H1 (cell line): ENCODE data around the gene RAD51C. TPM values are rescaled to one million over a fixed set of nuclear protein-coding genes. Genes with fewer than 3 reads are reported as not detected.

ENCODE experiments used
- CTCF ChIA-PET: fragments of 300-600 bp; sonication (Branson Sonifier 250); formaldehyde crosslinking; loops from one replicate; lab custom pipeline; 2021; ENCODE audit not compliant: partially characterized antibody; lab: Charles Lee
- POLR2A ChIA-PET: fragments of 300-600 bp; sonication (Branson Sonifier 250); formaldehyde crosslinking; loops from one replicate; lab custom pipeline; 2021; ENCODE audit warnings: inconsistent platforms; ENCODE audit not compliant: partially characterized antibody; lab: Charles Lee
- DNase-seq, 2 experiments: peaks; one replicate each; pipeline versions ENCODE4 v3.0.0 to v3.0.0-alpha.2; 2010 to 2022; ENCODE audit warnings: low spot score in 2 of 2, low read depth in 1 of 2, mixed read lengths in 1 of 2
- FAIRE-seq: peaks from 2 replicates; lab custom pipeline; 2011; peaks lifted over from hg19 to GRCh38; lab: Jason Lieb, UNC
- H2AFZ ChIP-seq: 2 replicates; pipeline ENCODE4 v1.8.1; 2012; ENCODE audit warnings: low read length, inconsistent platforms
- H2AK5ac ChIP-seq: 2 replicates; pipeline ENCODE4 v1.6.1; 2013; ENCODE audit warnings: low read depth, low read length
- H2BK120ac ChIP-seq: replicated peaks from 2 replicates; pipeline ENCODE3; 2013; ENCODE audit warnings: low read depth, low read length, inconsistent platforms
- H2BK12ac ChIP-seq: 2 replicates; pipeline ENCODE4 v1.6.1; 2013; ENCODE audit warnings: low read depth, low read length
- H2BK15ac ChIP-seq: 2 replicates; pipeline ENCODE4 v1.6.1; 2013; ENCODE audit warnings: low read length
- H2BK20ac ChIP-seq: 2 replicates; pipeline ENCODE4 v1.6.1; 2013; ENCODE audit warnings: low read length
- H2BK5ac ChIP-seq: 2 replicates; pipeline ENCODE4 v1.6.1; 2013; ENCODE audit warnings: low read depth, low read length
- H3K14ac ChIP-seq: 2 replicates; pipeline ENCODE4 v1.6.1; 2013; ENCODE audit warnings: inconsistent platforms; ENCODE audit not compliant: insufficient read length
- H3K18ac ChIP-seq: 2 replicates; pipeline ENCODE4 v1.6.1; 2013; ENCODE audit warnings: low read length; ENCODE audit errors: extremely low read depth
- H3K23ac ChIP-seq: 2 replicates; pipeline ENCODE4 v1.6.1; 2013; ENCODE audit warnings: inconsistent platforms; ENCODE audit not compliant: insufficient read length
- H3K23me2 ChIP-seq: 2 replicates; pipeline ENCODE4 v1.6.1; 2013; ENCODE audit warnings: low read depth, low read length
- H3K27ac ChIP-seq: 2 replicates; pipeline ENCODE4 v1.6.1; 2011; ENCODE audit warnings: low read depth, low read length, inconsistent platforms
- H3K27me3 ChIP-seq, 4 experiments: replicated peaks in 1 of 4; 1 replicate in 1 of 4; 2 replicates in 3 of 4; pipeline versions ENCODE4 v1.6.1 to v1.8.1; 2011 to 2013; ENCODE audit warnings: low read length in 3 of 4, mild to moderate bottlenecking in 3 of 4, inconsistent platforms in 2 of 4, mixed read lengths in 2 of 4, moderate library complexity in 1 of 4; ENCODE audit not compliant: control insufficient read depth in 3 of 4, insufficient read depth in 3 of 4; ENCODE audit errors: extremely low read depth in 1 of 4
- H3K36me3 ChIP-seq, 4 experiments: 2 replicates each; pipeline versions ENCODE4 v1.6.1 to v1.8.1; 2011 to 2013; ENCODE audit warnings: mild to moderate bottlenecking in 4 of 4, low read length in 3 of 4, moderate library complexity in 2 of 4, control low read depth in 1 of 4, inconsistent platforms in 1 of 4; ENCODE audit not compliant: insufficient read depth in 4 of 4, control insufficient read depth in 2 of 4
- H3K4ac ChIP-seq: replicated peaks from 2 replicates; pipeline ENCODE3; 2013; ENCODE audit warnings: low read length, low read depth, mixed read lengths, inconsistent platforms; ENCODE audit not compliant: insufficient read length
- H3K4me1 ChIP-seq, 4 experiments: replicated peaks in 1 of 4; 1 replicate in 1 of 4; 2 replicates in 3 of 4; pipeline versions ENCODE4 v1.6.1 to v1.8.1; 2011 to 2013; ENCODE audit warnings: low read length in 3 of 4, inconsistent platforms in 2 of 4, mixed read lengths in 1 of 4; ENCODE audit not compliant: insufficient read depth in 4 of 4, control insufficient read depth in 3 of 4
- H3K4me2 ChIP-seq, 2 experiments: 2 replicates each; pipeline versions ENCODE4 v1.6.1 to v1.8.1; 2011 to 2013; ENCODE audit warnings: low read depth in 2 of 2, low read length in 2 of 2, control low read depth in 1 of 2, inconsistent platforms in 1 of 2, mild to moderate bottlenecking in 1 of 2; ENCODE audit not compliant: insufficient read depth in 1 of 2
- H3K4me3 ChIP-seq, 4 experiments: fragments of 200-600, 300-600 bp in 1 of 4; sonication (generic), shearing (Covaris generic), sonication (Bioruptor Twin) in 1 of 4; 2 replicates each; pipeline versions ENCODE4 v1.5.1 to v1.8.1; 2011 to 2016; ENCODE audit warnings: low read length in 4 of 4, low read depth in 3 of 4, control low read depth in 2 of 4, inconsistent platforms in 2 of 4, mild to moderate bottlenecking in 2 of 4, mixed read lengths in 1 of 4, moderate library complexity in 1 of 4; ENCODE audit not compliant: insufficient read depth in 2 of 4; ENCODE audit errors: extremely low read depth in 1 of 4
- H3K56ac ChIP-seq: replicated peaks from 2 replicates; pipeline ENCODE3; 2013; ENCODE audit warnings: low read depth, mild to moderate bottlenecking, mixed read lengths, low read length, inconsistent platforms; ENCODE audit not compliant: insufficient read length
- H3K79me1 ChIP-seq: 2 replicates; pipeline ENCODE4 v1.6.1; 2013; ENCODE audit warnings: low read depth, low read length, control low read depth
- H3K79me2 ChIP-seq, 2 experiments: 2 replicates each; pipeline versions ENCODE4 v1.6.1 to v1.8.1; 2012 to 2013; ENCODE audit warnings: low read length in 2 of 2, mild to moderate bottlenecking in 2 of 2, inconsistent platforms in 1 of 2; ENCODE audit not compliant: insufficient read depth in 2 of 2, control insufficient read depth in 1 of 2
- H3K9ac ChIP-seq, 4 experiments: replicated peaks in 1 of 4; 1 replicate in 1 of 4; 2 replicates in 3 of 4; pipeline versions ENCODE4 v1.6.1 to v1.8.1; 2011 to 2013; ENCODE audit warnings: low read depth in 3 of 4, low read length in 3 of 4, control low read depth in 2 of 4, mild to moderate bottlenecking in 2 of 4, moderate library complexity in 2 of 4, inconsistent platforms in 1 of 4; ENCODE audit errors: extremely low read depth in 1 of 4
- H3K9me3 ChIP-seq, 2 experiments: 2 replicates each; pipeline versions ENCODE4 v1.6.1 to v1.8.1; 2012 to 2013; ENCODE audit warnings: mild to moderate bottlenecking in 2 of 2, moderate library complexity in 2 of 2, control low read depth in 1 of 2, inconsistent platforms in 1 of 2, low read depth in 1 of 2, low read length in 1 of 2, mixed read lengths in 1 of 2; ENCODE audit not compliant: insufficient read depth in 2 of 2
- H4K20me1 ChIP-seq, 2 experiments: replicated peaks in 1 of 2; 2 replicates each; pipeline versions ENCODE3 to v1.8.1; 2011 to 2013; ENCODE audit warnings: inconsistent platforms in 2 of 2, low read length in 2 of 2, mild to moderate bottlenecking in 1 of 2; ENCODE audit not compliant: insufficient read depth in 2 of 2, control insufficient read depth in 1 of 2
- H4K5ac ChIP-seq: 2 replicates; pipeline ENCODE4 v1.6.1; 2013; ENCODE audit warnings: low read length, low read depth, mixed read lengths, inconsistent platforms; ENCODE audit not compliant: insufficient read length
- H4K8ac ChIP-seq: 2 replicates; pipeline ENCODE4 v1.8.0; 2013; ENCODE audit warnings: mild to moderate bottlenecking, moderate library complexity, low read length, inconsistent platforms; ENCODE audit not compliant: insufficient read depth; ENCODE audit errors: extremely low read depth
- H4K91ac ChIP-seq: replicated peaks from 2 replicates; pipeline ENCODE3; 2013; ENCODE audit warnings: low read length, mixed read lengths, inconsistent platforms; ENCODE audit not compliant: insufficient read length
- BCL11A ChIP-seq, 2 experiments: IDR thresholded peaks; one replicate each; pipeline ENCODE4 v1.6.1; 2011; ENCODE audit warnings: low read depth in 2 of 2, low read length in 2 of 2, mild to moderate bottlenecking in 2 of 2
- CEBPB ChIP-seq: IDR thresholded peaks from 2 replicates; pipeline ENCODE4 v1.6.1; 2012; ENCODE audit warnings: low read depth, low read length
- CHD2 ChIP-seq: IDR thresholded peaks from 2 replicates; pipeline ENCODE4 v1.6.1; 2012; ENCODE audit warnings: low read length, improper control_type of control experiment
- KDM5A ChIP-seq: fragments of 200-600 bp; IDR thresholded peaks from 2 replicates; pipeline ENCODE4 v1.7.1; 2012; ENCODE audit warnings: mild to moderate bottlenecking, low read length, inconsistent platforms, mixed read lengths
- RFX5 ChIP-seq: IDR thresholded peaks from 2 replicates; pipeline ENCODE4 v1.6.1; 2011; ENCODE audit warnings: low read depth, low read length, improper control_type of control experiment, borderline replicate concordance
- SP4 ChIP-seq: IDR thresholded peaks from 2 replicates; pipeline ENCODE4 v1.6.1; 2012; ENCODE audit warnings: low read length, inconsistent platforms
- SRF ChIP-seq: IDR thresholded peaks from 2 replicates; pipeline ENCODE4 v1.6.1; 2011; ENCODE audit warnings: mild to moderate bottlenecking, low read depth, low read length, moderate library complexity
- ZNF274 ChIP-seq: IDR thresholded peaks from 2 replicates; pipeline ENCODE4 v1.7.0; 2012; ENCODE audit warnings: low read length, borderline replicate concordance; ENCODE audit errors: extremely low read depth
- WGBS, 2 experiments: shearing (Covaris generic) in 1 of 2; methylation state at CpG; one replicate each; pipeline versions ENCODE4 v1.1.6 to v1.1.7; 2013 to 2015; ENCODE audit warnings: low lambda C conversion rate in 2 of 2, mixed read lengths in 2 of 2, inconsistent platforms in 1 of 2, low coverage in 1 of 2, missing lambda C conversion rate in 1 of 2; ENCODE audit not compliant: insufficient replicate concordance in 2 of 2, insufficient coverage in 1 of 2, insufficient read length in 1 of 2; ENCODE audit errors: extremely low coverage in 1 of 2, missing lambda C conversion rate in 1 of 2; 5-methylcytosine and 5-hydroxymethylcytosine counted together
- polyA plus RNA-seq, 7 experiments: library from polyadenylated mRNA; depleted of rRNA in 3 of 7; stranded (reverse) in 5 of 7; unstranded in 2 of 7; fragments of >200 nt in 5 of 7; fragments of 200-250 nt in 2 of 7; gene quantifications; 1 replicate in 5 of 7; 2 replicates in 1 of 7; 4 replicates in 1 of 7; pipeline versions ENCODE4 v1.2.1 to v1.2.3, GENCODE V29; 2011 to 2013; ENCODE audit warnings: missing spikeins in 2 of 7, mixed read lengths in 2 of 7
- total RNA-seq: library from RNA; stranded (reverse); fragmentation: NEBNext Ultra II Directional; extraction: Animal tissue kit (Norgen Biotek cat#: 25700); gene quantifications from 2 replicates; pipeline ENCODE4 v1.2.1, GENCODE V29; 2021
- TF ChIP-seq, protein P1 (sequence below), 3 experiments: IDR thresholded peaks; 1 replicate in 2 of 3; 2 replicates in 1 of 3; pipeline versions ENCODE4 v1.5.1 to v1.6.1; 2011; ENCODE audit warnings: low read length in 3 of 3, mild to moderate bottlenecking in 3 of 3, inconsistent platforms in 2 of 3, low read depth in 1 of 3, moderate library complexity in 1 of 3; ENCODE audit not compliant: insufficient read depth in 1 of 3; ENCODE audit errors: control extremely low read depth in 1 of 3
- TF ChIP-seq, protein P2 (sequence below): IDR thresholded peaks from 2 replicates; pipeline ENCODE4 v1.6.1; 2012; ENCODE audit warnings: inconsistent platforms
- TF ChIP-seq, protein P3 (sequence below): IDR thresholded peaks from 2 replicates; pipeline ENCODE4 v1.6.1; 2011; ENCODE audit warnings: low read depth, mild to moderate bottlenecking, low read length; ENCODE audit not compliant: insufficient read depth

RAD51C gene
- total and polyA plus RNA-seq, 2 of the 8 experiments (the other 6 are each of a cell fraction or from before 2014, with no cell fraction given), result 10.4 to 21.7 TPM

DNA sequence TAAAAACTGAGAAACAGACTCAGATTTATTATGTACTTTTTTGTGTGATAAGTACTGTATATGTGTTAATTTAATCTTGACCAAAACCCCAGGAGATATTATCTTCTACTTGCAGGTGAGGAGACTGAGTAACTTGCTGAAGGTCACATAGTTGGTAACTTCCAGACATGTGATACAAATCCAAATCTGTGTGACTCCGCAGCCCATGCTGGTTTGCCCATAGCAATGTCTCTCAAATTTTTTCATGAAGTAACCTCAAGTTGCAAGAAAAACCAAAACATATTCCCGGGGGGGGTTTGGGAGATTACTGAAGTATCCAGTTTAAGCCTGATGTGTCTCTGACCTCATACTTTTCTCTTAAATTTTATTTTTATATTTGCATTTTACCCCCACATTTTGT, 3.9 kb upstream of the RAD51C start:
- Histone ChIP-seq H3K36me3 (no peaks in the 10 kb centered on the region), H2AFZ (no peak overlapping the region), H3K79me2 (no peaks in the 10 kb centered on the region; a peak in 1 of 4 replicates), H3K4me1 (peaks cover 0 to 4% (median 0%) of the 10 kb centered on the region in 4 experiments; a peak in 3 of 7 replicates), H2BK20ac (no peak overlapping the region), H2AK5ac (no peak overlapping the region), H4K8ac (no peak overlapping the region), H3K27ac (no peak overlapping the region), H3K4me3 (no peak overlapping the region), H3K18ac (no peak overlapping the region), H2BK12ac (no peak overlapping the region), H4K91ac (no peak overlapping the region), H3K4me2 (no peak overlapping the region), H2BK120ac (no peak overlapping the region), H3K4ac (no peak overlapping the region), H3K23ac (no peak overlapping the region), H3K56ac (no peak overlapping the region), H2BK5ac (no peak overlapping the region), H3K9me3 (no peaks in the 10 kb centered on the region), H3K14ac (no peak overlapping the region), H3K27me3 (no peaks in the 10 kb centered on the region), H4K5ac (no peak overlapping the region), H2BK15ac (no peak overlapping the region), H3K9ac (no peak overlapping the region), H3K79me1 (no peaks in the 10 kb centered on the region), H3K23me2 (no peaks in the 10 kb centered on the region; the same call in 1 of the 2 replicates), H4K20me1 (no peaks in the 10 kb centered on the region)
- WGBS, 2 experiments, result 92% methylated on average over 2 of the region's 2 CpGs; no CpG with 5 or more reads in 1 of the 2 experiments
- CTCF ChIA-PET, result interaction anchor here (0.6 to 1.3 kb wide), 2 partner anchors 85 to 168 kb away, joined by 3 read pairs; no protein-coding TSS in a partner anchor
- POLR2A ChIA-PET, result interaction anchor here (1.5 kb wide), 1 partner anchor 56 kb away, joined by 4 read pairs; no protein-coding TSS in a partner anchor
- no peak for FAIRE-seq
- no peak for DNase-seq
- no peak for TF ChIP-seq SRF
- TF ChIP-seq BCL11A (IDR thresholded peaks at IDR 0.05; ENCODE audit: low read depth in 2 of 2, low read length in 2 of 2), result no peak
- no peak for TF ChIP-seq ZNF274
- TF ChIP-seq, protein P1, sequence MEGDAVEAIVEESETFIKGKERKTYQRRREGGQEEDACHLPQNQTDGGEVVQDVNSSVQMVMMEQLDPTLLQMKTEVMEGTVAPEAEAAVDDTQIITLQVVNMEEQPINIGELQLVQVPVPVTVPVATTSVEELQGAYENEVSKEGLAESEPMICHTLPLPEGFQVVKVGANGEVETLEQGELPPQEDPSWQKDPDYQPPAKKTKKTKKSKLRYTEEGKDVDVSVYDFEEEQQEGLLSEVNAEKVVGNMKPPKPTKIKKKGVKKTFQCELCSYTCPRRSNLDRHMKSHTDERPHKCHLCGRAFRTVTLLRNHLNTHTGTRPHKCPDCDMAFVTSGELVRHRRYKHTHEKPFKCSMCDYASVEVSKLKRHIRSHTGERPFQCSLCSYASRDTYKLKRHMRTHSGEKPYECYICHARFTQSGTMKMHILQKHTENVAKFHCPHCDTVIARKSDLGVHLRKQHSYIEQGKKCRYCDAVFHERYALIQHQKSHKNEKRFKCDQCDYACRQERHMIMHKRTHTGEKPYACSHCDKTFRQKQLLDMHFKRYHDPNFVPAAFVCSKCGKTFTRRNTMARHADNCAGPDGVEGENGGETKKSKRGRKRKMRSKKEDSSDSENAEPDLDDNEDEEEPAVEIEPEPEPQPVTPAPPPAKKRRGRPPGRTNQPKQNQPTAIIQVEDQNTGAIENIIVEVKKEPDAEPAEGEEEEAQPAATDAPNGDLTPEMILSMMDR (IDR thresholded peaks at IDR 0.05; ENCODE audit: control extremely low read depth in 1 of 3, insufficient read depth in 1 of 3, low read depth in 1 of 3, low read length in 3 of 3), result no peak
- no peak for TF ChIP-seq RFX5
- TF ChIP-seq, protein P2, sequence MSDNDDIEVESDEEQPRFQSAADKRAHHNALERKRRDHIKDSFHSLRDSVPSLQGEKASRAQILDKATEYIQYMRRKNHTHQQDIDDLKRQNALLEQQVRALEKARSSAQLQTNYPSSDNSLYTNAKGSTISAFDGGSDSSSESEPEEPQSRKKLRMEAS, result no peak
- no peak for TF ChIP-seq CHD2
- TF ChIP-seq, protein P3, sequence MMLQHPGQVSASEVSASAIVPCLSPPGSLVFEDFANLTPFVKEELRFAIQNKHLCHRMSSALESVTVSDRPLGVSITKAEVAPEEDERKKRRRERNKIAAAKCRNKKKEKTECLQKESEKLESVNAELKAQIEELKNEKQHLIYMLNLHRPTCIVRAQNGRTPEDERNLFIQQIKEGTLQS, result no peak
- no peak for TF ChIP-seq KDM5A
- no peak for TF ChIP-seq SP4
- no peak for TF ChIP-seq CEBPB
